Measurements from ENCODE around the gene MVP. TPM values are rescaled to one million over a fixed set of nuclear protein-coding genes. Genes with fewer than 3 reads are reported as not detected.

The MVP gene
- total RNA-seq, 1 donor from 2014 or later: 2.4 TPM

DNA sequence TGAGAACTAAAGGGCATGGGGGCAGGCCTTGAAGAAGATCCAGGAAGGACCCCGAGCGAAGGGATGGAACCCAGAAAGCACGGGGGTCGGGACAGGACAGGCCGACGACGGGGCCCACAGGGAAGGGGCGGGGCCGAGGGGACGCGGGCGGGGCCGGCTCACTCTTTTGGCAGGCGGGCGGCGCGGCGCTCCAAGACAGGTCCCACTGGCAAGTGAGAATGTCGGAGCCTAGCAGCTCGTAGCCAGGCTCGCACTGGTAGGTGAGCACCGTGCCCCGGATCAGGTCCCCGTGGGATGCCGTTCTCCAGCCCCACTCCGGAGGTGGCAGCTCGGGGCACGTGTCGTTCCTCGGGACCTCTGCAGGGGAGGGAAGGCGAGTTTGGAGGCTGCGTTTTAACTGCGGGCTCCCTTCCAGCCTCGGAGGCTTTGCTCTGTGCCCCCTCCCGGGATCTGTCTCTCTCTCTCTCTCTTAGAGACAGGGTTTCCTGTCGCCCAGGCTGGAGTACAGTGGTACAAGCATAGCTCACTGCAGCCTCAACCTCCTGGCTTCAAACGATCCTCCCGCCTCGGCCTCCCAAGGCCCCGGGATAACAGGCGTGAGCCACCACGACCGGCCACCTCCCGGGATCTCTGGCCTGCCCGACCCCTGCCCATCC lies 56.5 kb downstream of the MVP start:
- peak overlapping the region; percentile 65 for H3K4me2 ChIP-seq
- Mint-ChIP-seq H3K4me1 (peaks cover 7% of the 10 kb centered on the region), H3K27me3 (ENCODE audit: insufficient read depth, low read depth) (peaks cover 26% of the 10 kb centered on the region), H3K9me3 (no peaks in the 10 kb centered on the region), H3K27ac (no peak overlapping the region), H3K36me3 (no peaks in the 10 kb centered on the region), H3K4me3 (peak overlapping the region; percentile 43)
- H3K9ac ChIP-seq: no peak overlapping the region
- TF ChIP-seq EZH2phosphoT487 (IDR thresholded peaks at IDR 0.05) (no peak), CTCF (IDR thresholded peaks at IDR 0.05) (no peak), EZH2 (IDR thresholded peaks at IDR 0.05) (no peak)
- peaks cover 3% of the 10 kb centered on the region for H3K4me1 ChIP-seq
- H3K27ac ChIP-seq: no peak overlapping the region
- DNase-seq (ENCODE audit: low spot score): peak; percentile 56
- H2AFZ ChIP-seq (replicated peaks): peak overlapping the region; percentile 15
- peaks cover 23% of the 10 kb centered on the region for H3F3A ChIP-seq (ENCODE audit: low read depth)
- no peaks in the 10 kb centered on the region for H3K79me2 ChIP-seq (ENCODE audit: low read depth)
- no peaks in the 10 kb centered on the region for H3K9me3 ChIP-seq (ENCODE audit: low read depth)
- peaks cover 20% of the 10 kb centered on the region for H3K27me3 ChIP-seq
- H3K36me3 ChIP-seq: no peaks in the 10 kb centered on the region
- peak overlapping the region; percentile 47 for H3K4me3 ChIP-seq
- no peaks in the 10 kb centered on the region for H4K20me1 ChIP-seq (ENCODE audit: low read depth)

DNA sequence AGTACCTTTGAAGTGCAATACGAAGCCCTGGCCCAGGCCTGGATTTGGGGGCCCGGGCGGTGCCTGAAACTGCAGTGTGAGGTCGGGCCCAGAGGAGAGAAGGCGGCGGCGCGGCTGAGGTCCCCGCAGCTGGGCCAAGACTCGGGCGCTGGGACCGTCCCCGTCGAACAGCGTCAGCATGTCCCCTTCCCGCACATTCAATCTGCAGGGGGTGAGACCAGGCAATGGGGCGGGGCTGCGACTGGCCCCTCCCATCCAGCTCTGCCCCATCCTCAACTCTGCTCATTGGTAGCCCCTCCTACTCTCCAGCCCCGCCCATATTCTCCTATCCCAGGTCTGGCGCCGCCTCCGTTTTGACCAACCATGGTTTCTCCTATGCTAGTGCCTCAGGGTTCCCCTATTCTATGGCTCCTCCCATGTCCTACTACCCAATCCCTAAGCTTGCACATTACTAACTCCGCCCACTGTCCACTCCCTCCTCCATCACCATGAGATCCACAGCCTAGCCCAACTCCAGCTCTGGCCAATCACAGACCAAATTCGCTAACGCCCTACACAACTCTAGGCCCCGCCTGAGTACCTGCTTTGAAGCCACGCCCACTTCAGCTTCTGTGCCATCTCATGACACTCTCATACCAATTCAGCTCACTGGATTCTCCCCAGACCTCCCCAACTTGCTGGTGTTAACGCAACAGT lies 57.2 kb downstream of the MVP start:
- no peak for TF ChIP-seq CTCF (IDR thresholded peaks at IDR 0.05)
- no peak for TF ChIP-seq EZH2 (IDR thresholded peaks at IDR 0.05)
- Mint-ChIP-seq H3K9me3 (no peaks in the 10 kb centered on the region), H3K4me3 (peak overlapping the region; percentile 41), H3K27me3 (ENCODE audit: insufficient read depth, low read depth) (peaks cover 26% of the 10 kb centered on the region), H3K4me1 (peaks cover 7% of the 10 kb centered on the region), H3K36me3 (no peaks in the 10 kb centered on the region), H3K27ac (no peak overlapping the region)
- Histone ChIP-seq H3K36me3 (no peaks in the 10 kb centered on the region), H3K9me3 (ENCODE audit: low read depth) (no peaks in the 10 kb centered on the region), H3K27ac (no peak overlapping the region), H3K79me2 (ENCODE audit: low read depth) (no peaks in the 10 kb centered on the region), H3K9ac (no peak overlapping the region), H3K4me3 (peak overlapping the region; percentile 47), H3K27me3 (peaks cover 20% of the 10 kb centered on the region), H3F3A (ENCODE audit: low read depth) (peaks cover 23% of the 10 kb centered on the region), H4K20me1 (ENCODE audit: low read depth) (no peaks in the 10 kb centered on the region), H3K4me2 (peak overlapping the region; percentile 65), H3K4me1 (peaks cover 3% of the 10 kb centered on the region), H2AFZ (replicated peaks) (peak overlapping the region; percentile 55)
- DNase-seq (ENCODE audit: low spot score): peak; percentile 97

DNA sequence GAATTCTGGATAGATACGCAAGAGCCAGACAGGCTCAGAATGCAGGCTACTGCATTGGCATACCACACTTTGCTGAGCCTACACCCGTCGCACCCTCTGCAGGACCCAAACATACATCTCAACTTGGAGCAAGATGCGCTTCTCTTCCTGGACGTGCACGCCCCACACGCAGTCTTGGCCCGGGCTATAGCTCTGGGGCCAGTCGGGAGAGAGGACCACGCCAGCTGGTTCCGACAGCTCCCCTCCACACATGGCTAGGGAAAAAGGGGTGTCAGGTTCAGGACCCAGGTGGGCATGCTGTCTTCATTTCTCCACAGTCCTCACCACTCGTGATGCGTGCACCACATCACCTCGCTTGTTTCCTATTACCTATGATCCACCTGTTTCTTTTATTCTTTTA lies 57.9 kb downstream of the MVP start:
- H3K27ac ChIP-seq: no peak overlapping the region
- peaks cover 7% of the 10 kb centered on the region for H3K4me1 Mint-ChIP-seq
- H2AFZ ChIP-seq (replicated peaks): peak overlapping the region; percentile 55
- no peak overlapping the region for H3K4me3 ChIP-seq
- no peak overlapping the region for H3K9ac ChIP-seq
- H3K36me3 ChIP-seq: no peaks in the 10 kb centered on the region
- H3K36me3 Mint-ChIP-seq: no peaks in the 10 kb centered on the region
- no peak overlapping the region for H3K4me3 Mint-ChIP-seq
- TF ChIP-seq CTCF (IDR thresholded peaks at IDR 0.05) (no peak), EZH2phosphoT487 (IDR thresholded peaks at IDR 0.05) (no peak), EZH2 (IDR thresholded peaks at IDR 0.05) (no peak)
- peaks cover 23% of the 10 kb centered on the region for H3F3A ChIP-seq (ENCODE audit: low read depth)
- H4K20me1 ChIP-seq (ENCODE audit: low read depth): no peaks in the 10 kb centered on the region
- no peaks in the 10 kb centered on the region for H3K9me3 Mint-ChIP-seq
- H3K27ac Mint-ChIP-seq: no peak overlapping the region
- DNase-seq (ENCODE audit: low spot score): no peak
- H3K79me2 ChIP-seq (ENCODE audit: low read depth): no peaks in the 10 kb centered on the region
- peaks cover 3% of the 10 kb centered on the region for H3K4me1 ChIP-seq
- H3K4me2 ChIP-seq: peak overlapping the region; percentile 39
- H3K27me3 ChIP-seq: peaks cover 20% of the 10 kb centered on the region
- peaks cover 23% of the 10 kb centered on the region for H3K27me3 Mint-ChIP-seq (ENCODE audit: insufficient read depth, low read depth)
- no peaks in the 10 kb centered on the region for H3K9me3 ChIP-seq (ENCODE audit: low read depth)
